SKM-1 (cell line): ENCODE measurements around the gene MTMR3.
A peak's percentile ranks its signal among the peaks of the same experiment; 100 is the strongest.

Experiments
- DNase-seq: peaks from one replicate; lab custom pipeline; 2025; ENCODE audit not compliant: unreplicated experiment; lab: John Stamatoyannopoulos, UW

The MTMR3 gene

GRCh38 chr22:29867851-29868250 lies 15.1 kb upstream of the MTMR3 start:
- DNase-seq: no peak

GRCh38 chr22:29870574-29870973 lies 12.4 kb upstream of the MTMR3 start:
- DNase-seq: no peak

DNA sequence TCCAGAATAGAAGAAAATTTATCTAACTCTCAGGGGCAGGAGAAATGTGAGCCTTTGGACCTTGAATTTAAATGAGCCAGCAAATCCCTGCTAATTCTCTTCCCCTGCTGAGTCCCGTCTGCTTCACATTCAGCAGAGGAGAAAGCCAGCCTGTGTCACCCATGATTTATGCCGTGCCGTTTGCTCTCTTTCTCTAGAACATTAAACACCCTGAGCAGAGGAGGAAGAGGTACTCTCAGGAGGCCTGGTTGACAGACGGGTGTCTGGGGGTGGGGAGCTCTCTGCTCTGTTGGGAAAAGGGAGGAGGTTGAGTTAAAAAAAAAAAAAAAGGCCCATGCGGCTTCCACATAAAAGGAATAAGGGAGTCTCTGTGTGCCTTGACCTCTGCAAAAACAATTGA lies 11.3 kb upstream of the MTMR3 start:
- DNase-seq: no peak

- no peak for DNase-seq
Measured at GRCh38 chr22:29872144-29872893, 10.7 kb upstream of the MTMR3 start.

DNA sequence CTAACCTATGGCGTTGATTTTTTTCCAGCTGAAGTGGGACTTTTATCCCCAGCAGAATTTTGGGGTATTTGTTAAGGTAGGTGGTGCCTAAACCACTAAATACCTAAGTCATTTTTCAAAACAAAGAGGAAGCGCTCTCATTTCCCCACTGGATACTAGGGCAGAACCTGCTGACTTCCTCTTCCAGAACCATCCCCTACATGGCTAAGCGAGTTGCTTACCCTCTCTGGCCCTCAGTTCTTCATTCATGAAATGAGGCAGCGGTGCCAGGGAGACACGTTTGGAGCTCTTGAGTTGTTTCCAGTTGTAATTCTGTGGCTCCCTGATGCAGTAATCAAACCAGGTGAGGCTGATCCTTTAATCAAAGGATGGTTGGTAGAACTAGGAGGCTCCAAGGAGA lies 10.0 kb upstream of the MTMR3 start:
- peak; percentile 75 for DNase-seq

- no peak for DNase-seq
Measured at GRCh38 chr22:29873943-29874342, 9.0 kb upstream of the MTMR3 start.

- DNase-seq: no peak
Measured at GRCh38 chr22:29877620-29878019, 5.4 kb upstream of the MTMR3 start.

- DNase-seq: no peak
Measured at GRCh38 chr22:29879753-29880152, 3.2 kb upstream of the MTMR3 start.

- DNase-seq: no peak
Measured at GRCh38 chr22:29882716-29883044, 294 bp upstream of the MTMR3 start.

DNA sequence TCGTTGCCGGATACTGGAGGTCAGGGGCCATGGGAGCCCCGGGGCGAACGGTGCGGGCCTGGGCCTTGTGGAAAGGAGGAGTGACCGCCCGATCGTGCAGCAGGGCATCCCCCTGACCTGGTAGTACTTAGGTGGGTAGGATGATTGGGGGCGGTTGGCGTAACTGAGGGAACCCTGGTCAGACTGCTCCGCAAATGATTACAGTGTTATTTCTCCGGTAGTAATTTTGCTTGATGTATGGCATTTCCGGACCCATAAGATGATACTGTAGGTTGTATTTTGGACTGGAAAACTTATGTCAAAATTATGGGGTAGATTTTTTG lies 762 bp downstream of the MTMR3 start:
- no peak for DNase-seq

DNA sequence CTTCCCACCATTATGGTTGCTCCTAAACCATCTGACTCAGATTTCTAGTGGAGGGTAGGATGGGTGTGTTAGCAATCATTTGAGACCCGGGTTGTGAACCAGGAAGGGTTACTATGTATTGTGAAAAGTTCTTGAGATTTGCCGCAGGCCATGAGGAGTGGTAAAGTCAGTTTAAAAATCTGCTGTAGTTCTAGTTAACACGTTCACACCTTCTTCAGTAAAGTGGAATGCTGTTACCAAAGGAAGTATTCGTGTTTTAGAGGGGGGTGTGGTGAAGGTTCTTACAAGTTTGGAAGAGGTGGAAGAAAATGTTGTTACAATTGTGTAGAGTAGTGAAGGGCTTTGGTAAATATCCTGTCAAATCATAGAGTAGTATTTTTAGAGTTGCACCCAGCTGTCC lies 2.6 kb downstream of the MTMR3 start:
- no peak for DNase-seq

GRCh38 chr22:29886596-29886995 lies 3.6 kb downstream of the MTMR3 start:
- DNase-seq: peak; percentile 38

DNA sequence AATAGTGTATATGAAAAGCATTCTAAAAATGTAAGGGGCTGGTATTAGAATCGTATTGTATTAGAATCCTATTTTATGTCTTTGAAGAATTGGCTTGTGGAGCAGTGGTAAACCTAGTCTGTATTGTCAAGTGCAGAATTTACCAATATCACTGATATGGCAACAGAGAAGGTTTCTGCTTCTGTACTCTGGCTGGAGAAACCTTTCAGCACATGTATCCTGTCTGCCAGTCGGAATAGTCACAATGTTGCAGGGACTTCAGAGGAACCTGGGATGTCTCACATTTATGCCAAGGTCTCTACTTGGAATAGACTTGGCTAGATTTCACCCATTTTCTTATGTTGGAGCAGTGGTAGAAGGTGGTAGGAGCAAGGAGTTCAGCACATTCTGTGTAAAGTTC lies 4.4 kb downstream of the MTMR3 start:
- DNase-seq: no peak

DNA sequence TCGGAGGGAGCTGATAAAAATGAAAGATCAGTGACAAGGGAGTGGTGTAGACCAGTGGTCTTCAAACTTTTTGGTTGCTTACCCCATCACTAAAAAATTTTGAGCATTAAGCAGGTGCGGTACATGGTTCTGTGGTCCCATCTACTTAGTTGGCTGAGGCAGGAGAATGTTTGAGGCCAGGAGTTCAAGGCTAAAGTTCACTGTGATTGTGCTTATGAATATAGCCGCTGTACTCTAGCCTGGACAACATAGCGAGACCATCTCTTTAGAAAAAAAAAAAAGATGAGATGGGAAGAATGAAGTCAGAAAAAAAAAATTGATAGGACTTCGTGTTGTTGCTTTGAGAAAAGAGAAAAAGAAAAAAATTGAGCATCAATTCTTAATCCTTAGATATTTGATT lies 7.8 kb downstream of the MTMR3 start:
- DNase-seq: no peak

- DNase-seq: no peak
Measured at GRCh38 chr22:29892315-29893156, 9.6 kb downstream of the MTMR3 start.

DNA sequence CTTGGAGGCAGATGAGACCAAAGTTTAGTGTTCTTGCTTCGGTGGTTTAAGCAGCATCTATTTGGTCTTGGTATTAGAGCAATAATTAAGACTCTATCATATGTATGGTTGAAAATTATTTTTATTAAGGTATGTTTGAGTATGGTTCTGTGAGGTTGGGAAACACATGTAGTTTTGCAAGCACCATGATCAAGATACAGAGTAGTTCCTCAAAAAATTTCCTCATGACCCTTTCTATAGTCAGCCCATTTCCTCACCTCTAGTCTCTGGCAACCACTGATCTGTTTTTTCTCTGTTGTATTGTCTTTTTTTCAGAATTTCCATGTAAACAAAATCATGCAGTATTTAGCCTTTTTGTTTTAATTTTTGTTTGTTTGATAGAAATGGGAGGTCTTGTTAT lies 18.4 kb downstream of the MTMR3 start:
- DNase-seq: peak; percentile 85

GRCh38 chr22:29903371-29903770 lies 20.4 kb downstream of the MTMR3 start:
- DNase-seq: no peak

DNA sequence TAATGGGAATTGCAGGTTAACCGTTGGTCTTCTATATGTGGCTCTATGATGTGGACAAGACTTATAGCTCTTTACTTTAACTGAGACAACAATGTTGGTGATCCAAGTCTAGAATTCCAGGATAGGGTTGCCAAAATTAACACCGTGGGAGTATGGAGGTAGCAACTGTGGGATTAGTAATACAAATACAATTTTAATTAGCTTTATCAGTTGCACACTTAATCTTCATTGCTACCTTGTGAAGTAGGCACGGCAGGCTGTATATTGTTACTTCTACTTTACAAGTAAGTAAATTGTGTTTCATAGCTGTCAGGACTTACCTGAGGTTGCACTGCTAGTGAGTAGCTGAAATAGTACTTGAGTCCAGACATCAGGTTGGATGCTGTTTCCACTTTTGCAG lies 21.0 kb downstream of the MTMR3 start:
- no peak for DNase-seq

GRCh38 chr22:29907753-29908515 lies 25.0 kb downstream of the MTMR3 start:
- peak; percentile 35 for DNase-seq

DNA sequence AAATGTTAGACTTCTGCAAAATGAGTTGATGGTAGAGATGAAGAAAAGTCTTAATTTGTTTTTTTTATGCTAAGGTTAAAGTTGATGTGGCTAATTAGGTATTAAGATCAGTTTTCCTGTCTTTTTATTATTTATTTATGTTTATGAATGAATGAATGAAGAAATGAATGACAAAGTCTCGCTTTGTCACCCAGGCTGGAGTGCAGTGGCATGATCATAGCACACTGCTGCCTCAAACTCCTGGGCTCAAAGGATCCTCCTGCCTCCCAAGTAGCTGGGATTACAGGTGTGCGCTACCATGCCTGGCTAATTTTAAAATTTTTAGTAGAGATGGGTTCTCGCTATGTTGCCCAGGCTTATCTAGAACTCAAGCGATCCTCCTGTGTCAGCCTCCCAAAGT lies 29.2 kb downstream of the MTMR3 start:
- DNase-seq: no peak

- DNase-seq: no peak
Measured at GRCh38 chr22:29912605-29913398, 29.8 kb downstream of the MTMR3 start.
